ENCODE measurements around the gene HOXD9. TPM values are rescaled to one million over a fixed set of nuclear protein-coding genes. Genes with fewer than 3 reads are reported as not detected.
A peak's percentile ranks its signal among the peaks of the same experiment; 100 is the strongest.

HOXD9 gene
- polyA plus RNA-seq, 1 of the 3 experiments (the other 2 are of a cell fraction): 4.8 TPM

GRCh38 chr2:176105078-176105729 lies 17.3 kb upstream of the HOXD9 start:
- no peak for DNase-seq

GRCh38 chr2:176105730-176106580 lies 16.6 kb upstream of the HOXD9 start:
- H3K4me2 ChIP-seq: peak overlapping the region; percentile 63; the same call in 1 of the 2 replicates
- H3K9ac ChIP-seq: no peak overlapping the region
- no peak overlapping the region for H2AFZ ChIP-seq (ENCODE audit: low read depth)
- H3K9me3 ChIP-seq: no peaks in the 10 kb centered on the region
- H3K36me3 ChIP-seq (replicated peaks in 1 of 2; ENCODE audit: control insufficient read depth in 1 of 2, insufficient read depth in 2 of 2, low read length in 1 of 2): no peaks in the 10 kb centered on the region
- H3K4me3 ChIP-seq (ENCODE audit: low read depth in 2 of 2, low read length in 1 of 2): no peak overlapping the region
- no peak for DNase-seq
- peaks cover 86% of the 10 kb centered on the region for H3K27me3 ChIP-seq (ENCODE audit: insufficient read depth)
- WGBS (ENCODE audit: low lambda C conversion rate): 53% methylated on average over 24 of the region's 25 CpGs
- H3K9me2 ChIP-seq: no peaks in the 10 kb centered on the region
- H3K79me2 ChIP-seq (ENCODE audit: insufficient read depth): no peaks in the 10 kb centered on the region
- no peaks in the 10 kb centered on the region for H4K20me1 ChIP-seq (ENCODE audit: insufficient read depth)
- CTCF ChIA-PET: interaction anchor here (0.7 to 17.7 kb wide), 11 partner anchors 8 to 1032 kb away, joined by 3 to 264 read pairs (median 4); partner anchors contain the start of genes HOXD10, HOXD12, HOXD13 and HOXD9
- H3K4me1 ChIP-seq (ENCODE audit: control insufficient read depth in 1 of 2, insufficient read depth in 2 of 2, low read depth in 1 of 2, low read length in 1 of 2): peaks cover 0 to 13% of the 10 kb centered on the region in 2 experiments; a peak in 2 of 4 replicates
- no peak for TF ChIP-seq IRF3 (IDR thresholded peaks at IDR 0.05; ENCODE audit: low read depth, low read length)
- TF ChIP-seq USF2 (IDR thresholded peaks at IDR 0.05; ENCODE audit: borderline replicate concordance, low read depth, low read length): no peak
- TF ChIP-seq CHD2 (IDR thresholded peaks at IDR 0.05; ENCODE audit: low read length, partially characterized antibody): no peak
- no peak for TF ChIP-seq EZH2phosphoT487 (IDR thresholded peaks at IDR 0.05; ENCODE audit: borderline replicate concordance, low read depth)
- TF ChIP-seq FOSL2 (IDR thresholded peaks at IDR 0.05; ENCODE audit: borderline replicate concordance, low read depth): no peak
- TF ChIP-seq RAD21 (IDR thresholded peaks at IDR 0.05; ENCODE audit: low read length): no peak
- no peak for TF ChIP-seq POLR2AphosphoS5 (IDR thresholded peaks at IDR 0.05; ENCODE audit: low read depth, low read length)
- TF ChIP-seq MAX (IDR thresholded peaks at IDR 0.05; ENCODE audit: low read depth): no peak
- no peak for TF ChIP-seq CTCF (IDR thresholded peaks at IDR 0.05)
- no peak for TF ChIP-seq JUND (IDR thresholded peaks at IDR 0.05)
- TF ChIP-seq USF1 (IDR thresholded peaks at IDR 0.05; ENCODE audit: borderline replicate concordance, low read depth): no peak
- TF ChIP-seq EP300 (IDR thresholded peaks at IDR 0.05; ENCODE audit: borderline replicate concordance in 1 of 2, low read depth in 1 of 2, low read length in 1 of 2): no peak
- no peak for TF ChIP-seq MXI1 (IDR thresholded peaks at IDR 0.05; ENCODE audit: low read depth, low read length)
- TF ChIP-seq RFX5 (IDR thresholded peaks at IDR 0.05; ENCODE audit: low read length): no peak
- TF ChIP-seq PBX3 (IDR thresholded peaks at IDR 0.05): no peak
- peaks cover 11% of the 10 kb centered on the region for H3F3A ChIP-seq (replicated peaks; ENCODE audit: insufficient read depth)
- H3K27ac ChIP-seq (ENCODE audit: low read depth in 2 of 2, low read length in 1 of 2): no peak overlapping the region
- POLR2A ChIA-PET: interaction anchor here (0.7 kb wide), 1 partner anchor 1023 kb away, joined by 3 read pairs; no protein-coding TSS in a partner anchor

More at GRCh38 chr2:176105078-176105729, 17.3 kb upstream of the HOXD9 start:
- no peaks in the 10 kb centered on the region for H3K36me3 ChIP-seq (replicated peaks in 1 of 2; ENCODE audit: control insufficient read depth in 1 of 2, insufficient read depth in 2 of 2, low read length in 1 of 2)
- no peak for TF ChIP-seq MEF2A (IDR thresholded peaks at IDR 0.05; ENCODE audit: borderline replicate concordance, low read depth)
- no peak for TF ChIP-seq NFIC (IDR thresholded peaks at IDR 0.05; ENCODE audit: borderline replicate concordance)
- H3K4me2 ChIP-seq: peak overlapping the region; percentile 76; the same call in 1 of the 2 replicates
- no peaks in the 10 kb centered on the region for H3K79me2 ChIP-seq (ENCODE audit: insufficient read depth)
- POLR2A ChIA-PET: no interaction called here
- no peak overlapping the region for H2AFZ ChIP-seq (ENCODE audit: low read depth)
- peaks cover 86% of the 10 kb centered on the region for H3K27me3 ChIP-seq (ENCODE audit: insufficient read depth)
- CTCF ChIA-PET: interaction anchor here (0.8 to 17.7 kb wide), 14 partner anchors 9 to 1405 kb away, joined by 3 to 264 read pairs (median 4); partner anchors contain the start of genes HOXD10, HOXD12, HOXD13 and HOXD9
- no peak overlapping the region for H3K27ac ChIP-seq (ENCODE audit: low read depth in 2 of 2, low read length in 1 of 2)
- no peaks in the 10 kb centered on the region for H4K20me1 ChIP-seq (ENCODE audit: insufficient read depth)
- H3K9me2 ChIP-seq: no peaks in the 10 kb centered on the region
- no peak overlapping the region for H3K9ac ChIP-seq
- 45% methylated on average over 25 of the region's 25 CpGs for WGBS (ENCODE audit: low lambda C conversion rate)
- peaks cover 0 to 13% of the 10 kb centered on the region in 2 experiments; a peak in 2 of 4 replicates for H3K4me1 ChIP-seq (ENCODE audit: control insufficient read depth in 1 of 2, insufficient read depth in 2 of 2, low read depth in 1 of 2, low read length in 1 of 2)
- peak overlapping the region; percentile 32 to 54; a peak in 3 of 4 replicates for H3K4me3 ChIP-seq (ENCODE audit: low read depth in 2 of 2, low read length in 1 of 2)
- H3F3A ChIP-seq (replicated peaks; ENCODE audit: insufficient read depth): peaks cover 11% of the 10 kb centered on the region
- no peaks in the 10 kb centered on the region for H3K9me3 ChIP-seq
